LHCN-M2 (cell line): ENCODE results near the gene NUDT8. TPM values are rescaled to one million over a fixed set of nuclear protein-coding genes. Genes with fewer than 3 reads are reported as not detected.
A peak's percentile ranks its signal among the peaks of the same experiment; 100 is the strongest.
"Not testable (repeated sequence)": the region's sequence is repeated elsewhere in the genome, so short reads cannot be mapped to it uniquely, and the experiment has no call there.

Experiments used
- DNase-seq: peaks from one replicate; pipeline ENCODE4 v3.0.0-alpha.2; 2012; ENCODE audit warnings: low read depth
- total RNA-seq: library from RNA; depleted of rRNA; stranded (reverse); fragments of >200 nt; gene quantifications from 2 replicates; pipeline ENCODE4 v1.2.3, GENCODE V29; 2014

NUDT8 gene
- total RNA-seq, 1 experiment from 2014 or later: 7.5 TPM

DNA sequence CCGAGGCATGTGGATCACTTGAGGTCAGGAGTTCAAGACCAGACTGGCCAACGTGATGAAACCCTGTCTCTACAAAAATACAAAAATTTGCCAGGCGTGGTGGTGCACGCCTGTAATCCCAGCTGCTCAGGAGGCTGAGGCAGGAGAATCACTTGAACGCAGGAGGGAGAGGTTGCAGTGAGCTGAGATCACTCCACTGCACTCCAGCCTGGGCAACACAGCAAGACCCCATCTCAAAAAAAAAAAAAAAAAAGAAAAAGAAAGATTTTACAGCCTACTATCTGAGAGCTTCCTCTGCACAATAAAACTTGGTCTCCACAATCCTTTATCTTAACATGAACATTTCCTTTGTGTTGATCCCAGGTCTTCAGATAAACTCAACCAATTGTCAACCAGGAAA, 31.0 kb upstream of the NUDT8 start:
- not testable (repeated sequence) for DNase-seq

DNA sequence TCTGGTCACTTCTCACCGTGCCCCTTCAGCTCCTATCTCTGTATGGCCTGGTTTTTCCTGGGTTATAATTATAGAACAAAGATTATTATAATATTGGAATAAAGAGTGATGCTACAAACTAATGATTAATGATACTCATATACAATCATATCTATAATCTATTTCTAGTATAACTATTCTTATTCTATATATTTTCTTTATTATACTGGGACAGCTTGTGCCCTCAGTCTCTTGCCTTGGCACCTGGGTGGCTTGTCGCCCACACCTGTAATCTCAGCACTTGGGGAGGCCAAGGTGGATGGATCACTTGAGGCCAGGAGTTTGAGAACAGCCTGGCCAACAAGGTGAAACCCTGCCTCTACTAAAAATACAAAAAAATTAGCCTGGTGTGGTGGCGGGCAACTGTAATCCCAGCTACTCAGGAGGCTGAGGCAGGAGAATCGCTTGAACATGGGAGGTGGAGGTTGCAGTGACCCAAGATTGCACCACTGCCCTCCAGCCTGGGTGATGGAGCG, 30.0 kb upstream of the NUDT8 start:
- DNase-seq: not testable (repeated sequence)

DNA sequence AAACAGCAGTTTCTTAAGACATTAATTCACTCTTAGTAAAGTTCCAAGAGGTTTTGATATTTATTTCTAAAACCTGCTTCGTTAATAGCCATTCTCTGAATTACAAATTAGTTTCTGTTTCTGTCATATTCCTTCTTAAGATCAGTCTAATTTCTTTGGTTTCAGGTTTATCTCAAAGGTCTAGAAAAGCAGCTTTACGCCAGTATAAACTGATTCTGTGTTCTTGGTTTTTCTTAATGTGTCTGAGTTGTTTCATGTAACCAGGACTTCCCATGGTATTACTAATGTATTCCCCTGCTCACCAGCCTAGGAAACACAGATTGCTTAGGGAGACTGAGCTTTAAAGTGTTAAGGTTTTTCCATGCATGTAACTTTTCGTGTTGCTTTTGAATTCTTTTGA, 27.6 kb upstream of the NUDT8 start:
- no peak for DNase-seq

DNA sequence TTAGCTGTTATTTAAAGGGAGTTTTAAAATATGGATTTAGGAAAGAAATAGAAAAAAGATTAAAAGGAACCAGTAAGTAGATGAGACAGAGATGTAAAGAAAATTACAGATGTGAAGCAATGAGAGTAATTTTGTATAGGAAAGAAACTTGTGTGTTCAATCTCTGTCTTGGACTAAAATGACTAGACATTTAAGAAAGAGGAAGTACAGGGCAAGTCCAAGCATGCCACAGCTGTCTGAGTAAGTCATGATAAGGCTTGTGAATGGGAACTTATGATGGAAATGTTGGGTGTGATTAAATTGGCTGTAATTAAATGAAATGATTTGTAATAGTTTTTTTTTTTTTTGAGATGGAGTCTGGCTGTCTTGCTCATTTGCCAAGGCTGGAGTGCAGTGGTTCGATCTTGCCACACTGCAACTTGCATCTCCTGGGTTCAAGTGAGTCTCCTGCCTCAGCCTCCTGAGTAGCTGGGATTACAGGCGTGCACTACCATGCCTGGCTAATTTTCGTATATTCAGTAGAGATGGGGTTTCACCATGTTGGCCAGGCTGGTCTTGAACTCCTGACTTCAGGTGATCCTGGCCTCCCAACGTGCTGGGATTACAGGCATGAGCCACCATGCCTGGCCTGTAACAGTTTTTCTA, 26.7 kb upstream of the NUDT8 start:
- DNase-seq: peak; percentile 19

DNA sequence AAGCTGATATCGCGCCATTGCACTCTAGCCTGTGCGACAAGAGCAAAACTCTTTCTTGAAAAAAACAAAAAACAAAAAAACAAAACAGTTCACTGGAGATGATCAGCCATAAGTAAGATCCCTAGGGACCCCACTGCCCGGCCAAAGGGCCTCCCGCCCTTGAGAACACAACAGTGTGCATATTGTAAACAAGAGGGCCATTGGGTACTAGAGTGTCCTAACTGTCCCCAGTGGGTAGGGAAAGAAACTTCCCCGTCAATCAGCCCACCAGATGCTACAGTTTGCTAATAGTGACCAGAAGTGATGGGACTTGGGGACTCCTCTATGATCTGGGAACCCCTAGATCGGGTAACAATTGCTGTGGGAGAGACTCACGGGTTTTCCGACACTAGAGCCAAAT, 24.5 kb upstream of the NUDT8 start:
- no peak for DNase-seq

DNA sequence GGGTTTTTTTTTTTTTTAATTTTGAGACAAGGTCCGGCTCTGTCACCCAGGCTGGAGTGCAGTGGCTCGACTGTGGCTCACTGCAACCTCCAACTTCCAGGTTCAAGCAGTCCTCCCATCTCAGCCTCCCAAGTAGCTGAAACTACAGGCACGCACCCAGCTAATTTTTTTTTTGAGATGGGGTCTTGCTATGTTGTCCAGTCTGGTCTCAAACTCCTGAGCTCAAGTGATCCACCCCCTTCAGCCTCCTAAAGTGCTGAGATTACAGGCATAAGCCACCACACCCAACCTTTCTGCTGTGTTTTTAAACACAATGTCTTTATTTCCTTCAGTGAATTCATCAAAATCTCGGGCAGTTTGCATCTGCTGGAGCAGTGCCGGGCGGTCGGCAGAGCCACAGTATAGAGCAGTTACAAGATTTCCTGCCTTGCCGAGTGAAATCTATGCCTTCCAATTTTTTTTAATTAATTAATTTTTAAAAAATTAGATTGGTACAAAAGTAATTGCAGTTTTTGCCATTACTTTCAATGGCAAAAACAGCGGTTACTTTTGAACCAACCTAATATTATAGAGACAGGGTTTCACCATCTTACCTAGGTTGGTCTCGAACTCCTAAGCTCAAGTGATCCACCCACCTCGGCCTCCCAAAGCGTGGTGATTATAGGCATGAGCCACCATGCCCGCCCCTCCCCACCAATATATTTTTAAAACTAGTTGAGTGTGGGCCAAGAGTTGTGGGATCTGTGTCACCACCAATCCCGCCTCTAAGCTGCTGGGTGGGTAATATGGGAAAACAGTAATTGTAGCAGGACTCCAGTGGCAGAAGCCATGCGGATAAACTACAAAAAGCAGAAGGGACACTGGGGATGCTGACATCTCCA, 23.5 kb upstream of the NUDT8 start:
- no peak for DNase-seq

DNA sequence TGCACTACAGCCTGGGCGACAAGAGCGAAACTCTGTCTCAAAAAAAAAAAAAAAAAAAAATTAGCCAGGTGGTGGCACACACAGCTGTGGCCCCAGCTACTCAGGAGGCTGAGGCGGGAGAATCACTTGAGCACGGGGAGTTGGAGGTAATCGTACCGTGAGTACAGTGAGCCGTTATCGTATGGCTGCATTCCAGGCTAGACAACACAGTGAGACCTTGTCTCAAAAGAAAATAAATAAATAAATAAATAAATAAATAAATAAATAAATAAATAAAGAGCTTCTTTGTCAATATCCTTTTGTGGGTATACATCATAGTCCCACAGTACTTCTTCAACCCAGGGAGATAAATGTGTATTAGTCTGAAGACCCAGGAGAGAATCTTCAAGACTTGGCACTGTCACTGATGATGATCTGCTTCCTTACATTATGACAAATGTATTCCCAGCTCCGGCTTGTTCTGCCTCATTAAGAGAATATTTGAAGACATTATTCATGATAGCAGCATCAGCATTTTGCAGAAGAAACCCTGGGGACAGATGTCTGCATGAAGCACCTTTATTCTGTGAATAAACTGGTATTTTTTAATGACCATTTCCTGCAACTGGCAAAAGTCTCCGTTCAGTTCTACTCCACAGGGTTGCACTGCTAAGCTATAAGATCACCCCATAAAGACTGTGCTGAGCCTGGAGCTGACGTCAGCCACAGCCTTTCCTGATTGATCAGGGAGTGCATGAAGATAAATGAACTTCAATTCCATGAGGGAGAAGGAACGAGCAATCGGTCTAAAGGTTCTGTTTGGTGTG, 22.4 kb upstream of the NUDT8 start:
- no peak for DNase-seq

DNA sequence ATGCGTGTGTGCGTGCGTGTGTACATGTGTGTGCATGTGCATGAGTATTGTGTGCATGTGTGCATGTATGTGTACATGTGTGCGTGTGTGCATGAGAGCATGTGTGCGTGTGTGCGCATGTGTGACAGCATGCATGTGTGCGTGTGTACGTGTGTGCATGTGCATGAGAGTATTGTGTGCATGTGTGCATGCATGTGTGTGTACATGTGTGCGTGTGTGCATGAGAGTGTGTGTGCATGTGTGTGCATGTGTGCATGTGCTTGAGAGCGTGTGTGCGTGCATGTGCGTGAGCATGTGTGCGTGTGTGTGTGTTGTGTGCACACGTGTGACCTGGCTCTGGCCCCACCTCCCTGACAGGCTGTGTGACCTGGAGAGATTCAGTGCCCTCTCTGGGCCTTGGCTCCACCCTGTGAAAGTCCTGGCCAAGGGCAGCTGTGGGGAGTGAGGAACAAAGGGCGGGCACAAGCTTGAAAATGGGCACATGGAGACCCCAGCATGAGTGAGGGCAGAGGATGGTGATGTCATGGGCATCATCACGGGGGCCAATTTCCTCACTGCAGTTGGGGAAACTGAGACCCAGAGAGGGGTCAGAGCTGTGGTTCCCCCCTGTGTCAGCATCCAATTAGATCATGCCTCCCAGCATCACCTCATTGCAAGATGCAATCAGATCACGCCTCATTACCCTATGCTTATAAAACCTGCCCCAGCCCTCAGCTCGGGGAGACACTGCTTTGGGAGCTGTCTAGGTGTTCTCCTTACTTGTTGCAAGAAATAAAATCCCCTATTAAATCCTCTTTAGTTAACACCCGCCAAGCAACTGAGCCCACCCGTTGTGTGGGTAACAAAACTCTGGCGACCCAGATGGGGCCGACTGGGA, 20.1 kb upstream of the NUDT8 start:
- DNase-seq: no peak

DNA sequence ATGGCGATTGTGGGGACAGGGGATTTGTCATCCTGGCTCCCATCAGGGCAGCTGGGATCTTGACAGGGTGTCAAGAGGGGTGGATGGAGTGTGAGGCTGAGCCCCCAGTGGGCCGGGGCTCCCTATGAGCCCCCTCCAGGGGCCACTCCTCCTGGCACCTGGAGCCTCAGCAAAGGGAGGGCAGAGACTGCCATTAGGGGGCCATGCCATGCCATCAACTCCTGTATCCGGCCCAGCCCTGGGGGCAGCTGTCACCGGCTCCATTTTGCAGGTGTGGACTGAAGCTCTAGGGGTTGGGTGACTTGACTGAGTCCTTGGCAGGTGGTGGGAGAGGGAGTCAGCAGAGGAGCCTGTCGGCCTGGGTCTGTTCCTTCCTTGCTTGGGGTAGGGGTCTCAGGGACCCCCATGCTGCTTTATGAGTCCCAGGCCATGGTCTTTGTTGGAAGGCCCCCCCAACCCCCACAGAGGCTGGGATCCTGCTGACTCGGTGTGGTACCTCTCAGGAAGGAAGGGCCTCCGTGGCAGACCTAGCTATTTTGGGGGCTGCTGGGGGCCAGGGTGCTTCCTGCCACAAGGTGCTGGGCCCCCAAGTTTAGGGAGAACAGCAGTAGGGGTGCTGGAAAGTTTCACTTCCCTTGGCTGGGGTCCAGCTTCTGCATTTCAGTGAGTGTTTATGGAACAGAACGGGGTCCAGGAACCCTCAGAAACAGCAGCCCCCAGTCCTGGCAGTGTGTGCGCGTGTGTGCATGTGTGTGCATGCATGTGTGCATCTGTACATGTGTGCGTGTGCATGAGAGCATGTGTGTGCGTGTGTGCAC, 19.3 kb upstream of the NUDT8 start:
- no peak for DNase-seq

DNA sequence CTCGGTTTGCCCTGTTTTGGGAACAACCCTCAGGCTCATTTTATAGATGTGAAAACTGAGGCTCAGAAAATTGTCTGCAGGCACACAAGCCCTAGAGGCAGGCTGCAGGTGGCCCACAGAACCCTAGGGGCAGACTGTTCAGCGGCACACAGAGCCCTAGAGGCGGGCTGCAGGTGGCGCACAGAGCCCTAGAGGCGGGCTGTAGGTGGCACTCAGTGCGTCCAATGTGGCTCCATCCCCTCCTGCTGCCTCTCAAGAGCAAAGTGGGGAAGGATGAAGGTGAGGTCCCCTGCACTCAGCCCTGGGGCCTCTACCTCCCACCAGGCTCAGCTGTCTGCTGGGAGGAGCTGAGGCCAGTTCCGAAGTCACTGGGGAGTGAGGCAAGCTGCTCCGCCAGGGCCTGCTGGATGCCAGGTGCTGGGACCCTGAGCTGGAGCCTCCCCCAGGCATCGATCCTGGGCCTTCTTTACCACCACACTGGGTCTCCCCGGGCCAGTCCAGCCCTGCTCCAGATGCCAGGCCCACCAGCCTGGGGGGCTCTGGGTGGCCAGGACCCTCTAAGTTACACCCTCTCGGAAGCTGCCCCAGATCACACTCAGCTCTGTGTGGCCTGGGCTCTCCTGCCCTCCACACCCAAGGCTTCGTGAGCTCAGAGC, 18.5 kb upstream of the NUDT8 start:
- DNase-seq: no peak

DNA sequence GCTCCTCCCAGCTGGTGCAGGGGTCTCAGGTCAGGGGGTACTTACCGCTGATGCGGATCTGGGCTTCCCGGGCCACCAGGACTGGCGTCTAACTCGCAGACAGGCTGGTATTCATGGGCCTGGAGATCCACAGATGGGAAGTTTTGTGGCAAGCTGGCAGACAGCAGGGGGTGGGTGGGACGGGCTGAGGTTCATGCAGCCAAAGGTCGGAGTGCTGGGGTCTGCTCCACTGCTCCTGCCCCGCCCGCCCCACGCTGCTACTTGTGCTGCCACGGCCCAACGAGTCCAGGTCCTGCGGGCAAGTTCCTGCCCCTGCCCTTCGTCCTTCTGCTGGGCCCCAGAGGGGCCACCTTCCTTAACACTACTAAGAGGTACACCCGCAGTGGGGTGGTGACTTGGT, 17.7 kb upstream of the NUDT8 start:
- DNase-seq: no peak

DNA sequence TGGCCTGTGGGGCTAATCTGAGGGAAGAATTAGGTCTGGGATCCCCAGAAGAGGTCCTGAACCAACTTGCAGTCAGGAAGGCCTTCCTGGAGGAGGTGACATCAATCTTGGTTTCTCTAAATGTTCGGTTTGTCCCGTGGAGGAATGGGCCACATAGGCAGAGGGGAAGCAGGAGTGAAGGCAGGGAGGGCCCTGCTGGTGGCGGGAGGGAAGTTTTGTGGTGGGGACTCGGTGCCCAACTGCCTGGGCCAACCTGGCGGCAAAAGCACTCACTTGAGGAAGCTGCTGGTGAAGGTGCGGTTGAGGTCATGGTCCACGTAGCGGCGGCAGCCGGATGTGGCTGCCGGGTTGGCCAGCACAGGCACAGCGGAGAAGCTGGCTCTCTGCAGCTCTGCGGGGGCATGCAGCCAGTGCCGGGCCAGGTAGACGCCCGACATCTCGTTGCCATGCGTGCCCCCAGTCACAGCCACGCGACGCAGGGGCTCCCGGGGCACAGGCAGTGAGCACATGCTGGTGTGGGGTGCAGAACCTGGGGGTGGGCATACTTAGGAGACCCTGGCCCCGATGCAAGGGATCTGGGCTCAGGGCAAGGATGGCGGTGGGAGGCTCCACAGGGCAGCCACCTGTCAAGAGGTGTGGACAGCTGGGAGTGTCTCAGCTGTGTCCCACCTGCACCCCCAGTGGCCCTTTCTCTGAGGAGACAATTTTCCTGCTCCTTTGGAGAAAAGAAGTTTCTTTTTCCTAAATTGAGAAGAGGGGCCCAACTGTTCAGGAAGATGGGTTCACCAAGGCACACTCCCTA, 17.0 kb upstream of the NUDT8 start:
- DNase-seq: no peak

DNA sequence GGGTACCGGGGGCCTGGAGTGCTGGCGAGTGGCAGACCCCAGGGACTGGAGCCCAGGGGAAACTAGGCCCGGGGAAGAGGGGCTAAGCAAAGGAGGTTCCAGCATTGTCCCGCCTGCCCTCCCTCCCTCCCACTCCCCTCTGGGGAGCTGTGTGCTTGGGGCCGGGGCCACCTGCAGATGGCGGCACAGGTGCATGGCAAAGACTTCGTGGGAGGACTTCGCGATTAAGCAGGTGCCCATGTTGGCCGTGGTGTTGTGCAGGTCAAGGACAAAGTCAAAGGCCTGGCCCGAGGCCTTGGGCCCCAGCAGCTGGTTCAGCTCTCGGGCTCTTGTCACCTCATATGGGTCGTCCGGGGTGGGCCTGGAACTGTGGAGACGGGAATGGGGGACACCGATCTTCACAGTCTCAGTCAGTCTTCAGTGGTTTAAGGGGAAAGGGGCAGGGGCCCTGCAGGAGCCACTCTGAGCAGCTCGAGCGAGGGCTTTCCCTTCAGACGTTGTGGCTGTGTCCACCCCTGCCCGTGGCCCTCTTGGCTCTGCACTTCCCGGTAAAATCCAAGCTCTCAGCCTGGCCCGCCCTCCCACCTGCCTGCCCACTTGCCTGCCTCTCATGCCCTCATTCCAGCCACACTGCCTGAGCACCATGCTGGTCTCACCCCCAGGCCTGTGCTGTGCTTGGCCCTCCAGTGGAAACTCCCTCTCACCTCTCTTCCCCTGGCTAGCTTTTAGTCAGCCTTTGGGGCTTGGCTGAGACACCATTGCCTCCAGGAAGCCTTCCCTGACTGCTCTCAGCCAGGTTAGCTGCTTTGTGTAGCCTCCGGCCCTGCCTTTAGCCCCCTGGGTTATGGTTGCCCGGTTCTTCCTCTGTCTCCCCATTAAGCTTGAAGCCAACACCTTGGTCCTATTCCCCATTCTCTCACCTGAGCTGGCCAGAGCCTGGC, 16.1 kb upstream of the NUDT8 start:
- no peak for DNase-seq

DNA sequence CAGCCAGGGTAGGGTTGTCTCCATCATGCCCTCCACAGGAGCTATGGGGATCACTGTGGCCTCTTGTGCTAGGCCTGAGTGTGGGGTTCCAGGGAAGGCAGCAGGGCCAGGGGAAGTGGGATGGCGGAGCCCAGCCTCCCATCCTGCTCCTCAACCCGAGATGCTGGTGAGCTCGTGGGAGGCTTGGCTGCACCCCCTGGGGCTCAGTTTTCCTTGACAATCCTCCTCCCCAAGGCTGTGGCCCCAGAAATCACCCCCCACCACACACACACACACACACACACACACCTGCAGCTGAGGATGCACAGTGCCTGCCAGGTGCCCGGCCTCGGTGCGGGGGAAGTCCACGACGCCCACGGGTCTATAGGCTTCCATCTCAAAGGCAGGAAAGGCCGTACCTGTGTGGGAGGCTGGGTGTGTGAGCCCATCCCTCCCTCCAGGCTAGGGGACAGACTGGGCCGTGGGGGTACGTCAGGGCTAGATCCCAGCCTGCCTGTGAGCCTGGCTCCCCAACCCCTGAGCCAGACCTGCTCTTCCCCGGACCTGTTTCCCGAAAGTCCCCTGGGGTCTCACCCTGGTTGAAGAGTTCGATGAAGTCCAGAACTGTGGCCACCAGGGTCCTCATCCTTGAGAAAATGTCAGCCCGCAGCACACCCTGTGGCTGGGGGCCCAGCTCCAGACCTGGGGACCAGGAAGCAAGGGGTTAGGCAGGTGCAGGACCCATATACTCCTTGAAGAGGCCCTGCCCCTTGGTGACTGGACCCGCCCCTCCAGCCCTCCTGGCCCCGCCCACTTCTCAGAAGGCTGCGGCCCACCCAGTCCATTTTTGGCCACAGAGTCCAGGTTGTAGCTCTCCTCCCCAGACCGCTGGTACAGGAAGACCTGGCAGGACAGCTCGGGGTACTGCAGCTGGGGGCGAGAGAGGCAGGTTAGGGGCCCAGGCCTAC, 15.0 kb upstream of the NUDT8 start:
- no peak for DNase-seq

DNA sequence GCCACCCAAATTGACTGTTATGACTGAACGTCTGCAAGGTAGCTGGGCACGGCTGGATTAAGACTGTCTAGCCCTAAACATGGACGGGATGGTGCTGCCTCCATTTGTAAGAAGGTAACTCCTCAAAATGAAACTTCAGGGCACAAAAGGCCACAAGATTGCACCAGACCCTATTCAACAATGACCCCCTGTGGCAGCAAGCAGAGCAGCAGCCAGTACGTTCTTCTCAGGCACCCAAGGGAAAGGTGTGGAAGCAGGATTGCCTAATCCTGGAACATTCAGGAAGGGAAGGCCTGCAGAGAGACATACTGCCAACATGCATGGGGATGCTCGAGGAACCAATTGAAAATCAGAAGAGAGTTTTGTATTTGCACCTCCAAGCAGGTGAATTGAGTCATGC, 14.3 kb upstream of the NUDT8 start:
- no peak for DNase-seq
